ENCODE measurements around the gene WDFY4. TPM values are rescaled to one million over a fixed set of nuclear protein-coding genes. Genes with fewer than 3 reads are reported as not detected.

Gene WDFY4
- total and polyA plus RNA-seq, 4 donors: 0.57 to 7.1 (median 2.0) TPM

- TF ChIP-seq ZBTB33 (IDR thresholded peaks at IDR 0.05): no peak
- TF ChIP-seq ATF3 (IDR thresholded peaks at IDR 0.05): no peak
- TF ChIP-seq EGR1 (IDR thresholded peaks at IDR 0.05; ENCODE audit: low read depth in 2 of 2): no peak
- TF ChIP-seq HNF4A (conservative IDR thresholded peaks at IDR 0.05): no peak
- TF ChIP-seq NR2F2 (IDR thresholded peaks at IDR 0.05): no peak
- no peak for TF ChIP-seq HNF4G (IDR thresholded peaks at IDR 0.05)
- no peak for TF ChIP-seq RAD21 (IDR thresholded peaks at IDR 0.05)
These were observed 94.4 kb downstream of the WDFY4 start (continued) for GRCh38 chr10:48779077-48779476.

- no peaks in the 10 kb centered on the region for H3K9me3 ChIP-seq (ENCODE audit: control insufficient read depth in 4 of 4, low read length in 3 of 4)
- H3K4me3 ChIP-seq (ENCODE audit: low read depth in 1 of 3, low read length in 3 of 3): no peak overlapping the region
- no peaks in the 10 kb centered on the region for H3K4me1 ChIP-seq (ENCODE audit: control insufficient read depth in 4 of 4, insufficient read depth in 4 of 4, low read length in 3 of 4)
- peaks cover 0 to 3% (median 0%) of the 10 kb centered on the region in 4 donors for H3K36me3 ChIP-seq (ENCODE audit: control insufficient read depth in 4 of 4, insufficient read depth in 3 of 4, low read depth in 1 of 4, low read length in 3 of 4)
- 83% methylated on average over 6 of the region's 6 CpGs for WGBS
- TF ChIP-seq JUND (IDR thresholded peaks at IDR 0.05) (no peak), EGR1 (IDR thresholded peaks at IDR 0.05; ENCODE audit: low read depth in 2 of 2) (no peak), HNF4G (IDR thresholded peaks at IDR 0.05) (no peak), RXRA (IDR thresholded peaks at IDR 0.05) (no peak), MAX (IDR thresholded peaks at IDR 0.05) (no peak), NR2F2 (IDR thresholded peaks at IDR 0.05) (no peak), RAD21 (IDR thresholded peaks at IDR 0.05) (no peak), FOXA1 (IDR thresholded peaks at IDR 0.05) (no peak), HNF4A (conservative IDR thresholded peaks at IDR 0.05) (no peak), TAF1 (conservative IDR thresholded peaks at IDR 0.05) (no peak)
- no peak overlapping the region for H3K27ac ChIP-seq (ENCODE audit: low read depth in 1 of 2, low read length in 2 of 2)
- H3K27me3 ChIP-seq (ENCODE audit: control insufficient read depth in 4 of 4, insufficient read depth in 4 of 4, low read length in 3 of 4): no peaks in the 10 kb centered on the region
- no peak overlapping the region for H3K9ac ChIP-seq (ENCODE audit: low read depth in 1 of 2, low read length in 2 of 2)
- DNase-seq (ENCODE audit: low spot score): no peak
These were observed 95.0 kb downstream of the WDFY4 start for GRCh38 chr10:48779546-48780152.

- Histone ChIP-seq H3K4me3 (ENCODE audit: low read depth in 1 of 3, low read length in 3 of 3) (no peak overlapping the region), H3K9me3 (ENCODE audit: control insufficient read depth in 4 of 4, low read length in 3 of 4) (no peaks in the 10 kb centered on the region), H3K27me3 (ENCODE audit: control insufficient read depth in 4 of 4, insufficient read depth in 4 of 4, low read length in 3 of 4) (no peaks in the 10 kb centered on the region), H3K36me3 (ENCODE audit: control insufficient read depth in 4 of 4, insufficient read depth in 3 of 4, low read depth in 1 of 4, low read length in 3 of 4) (peaks cover 0 to 3% (median 0%) of the 10 kb centered on the region in 4 donors), H3K4me1 (ENCODE audit: control insufficient read depth in 4 of 4, insufficient read depth in 4 of 4, low read length in 3 of 4) (no peaks in the 10 kb centered on the region), H3K9ac (ENCODE audit: low read depth in 1 of 2, low read length in 2 of 2) (no peak overlapping the region), H3K27ac (ENCODE audit: low read depth in 1 of 2, low read length in 2 of 2) (no peak overlapping the region)
- DNase-seq (ENCODE audit: low spot score): peak; percentile 8
- 93% methylated on average over 5 of the region's 5 CpGs for WGBS
- TF ChIP-seq SP1 (IDR thresholded peaks at IDR 0.05): no peak
- TF ChIP-seq NR2F2 (IDR thresholded peaks at IDR 0.05): no peak
- TF ChIP-seq HNF4G (IDR thresholded peaks at IDR 0.05): no peak
- TF ChIP-seq FOXA2 (IDR thresholded peaks at IDR 0.05): no peak
- no peak for TF ChIP-seq RAD21 (IDR thresholded peaks at IDR 0.05)
- TF ChIP-seq CTCF (IDR thresholded peaks at IDR 0.05; ENCODE audit: low read depth, low read length, missing input control): no peak
- TF ChIP-seq JUND (IDR thresholded peaks at IDR 0.05): no peak
- TF ChIP-seq HNF4A (conservative IDR thresholded peaks at IDR 0.05): no peak
- TF ChIP-seq ZBTB33 (IDR thresholded peaks at IDR 0.05): no peak
- TF ChIP-seq YY1 (IDR thresholded peaks at IDR 0.05): no peak
- no peak for TF ChIP-seq REST (IDR thresholded peaks at IDR 0.05)
- no peak for TF ChIP-seq FOXA1 (IDR thresholded peaks at IDR 0.05)
These were observed 95.7 kb downstream of the WDFY4 start for GRCh38 chr10:48780341-48780740.

All from liver (tissue), 9 donors.